Endodermal cell (in vitro differentiated cells): ENCODE measurements around the gene MLH1. TPM values are rescaled to one million over a fixed set of nuclear protein-coding genes. Genes with fewer than 3 reads are reported as not detected.

Experiments
- DNase-seq: peaks from one replicate; pipeline ENCODE4 v3.0.0-alpha.2; 2017
- H3K27ac ChIP-seq: 2 replicates; pipeline ENCODE4 v1.5.1; 2013; ENCODE audit warnings: mild to moderate bottlenecking, low read depth, low read length, moderate library complexity
- H3K27me3 ChIP-seq: 2 replicates; pipeline ENCODE4 v1.6.1; 2013; ENCODE audit warnings: mild to moderate bottlenecking, low read length, moderate library complexity; ENCODE audit not compliant: insufficient read depth, control insufficient read depth, poor library complexity, severe bottlenecking
- H3K36me3 ChIP-seq: 2 replicates; pipeline ENCODE4 v1.7.0; 2013; ENCODE audit warnings: mild to moderate bottlenecking, low read length, moderate library complexity; ENCODE audit not compliant: control insufficient read depth, insufficient read depth
- H3K4me1 ChIP-seq: one replicate; pipeline ENCODE4 v1.7.0; 2013; ENCODE audit warnings: low read length; ENCODE audit not compliant: control insufficient read depth, insufficient read depth
- H3K4me3 ChIP-seq: 2 replicates; pipeline ENCODE4 v1.5.1; 2013; ENCODE audit warnings: mild to moderate bottlenecking, low read length, moderate library complexity
- H3K9ac ChIP-seq: 2 replicates; pipeline ENCODE4 v1.6.1; 2013; ENCODE audit warnings: mild to moderate bottlenecking, low read length, moderate library complexity; ENCODE audit not compliant: poor library complexity, severe bottlenecking; ENCODE audit errors: extremely low read depth
- H3K9me3 ChIP-seq: 2 replicates; pipeline ENCODE4 v1.6.1; 2013; ENCODE audit warnings: mild to moderate bottlenecking, low read length, moderate library complexity; ENCODE audit not compliant: control insufficient read depth
- H3K27ac Mint-ChIP-seq: 2 replicates; pipeline ENCODE4 v1.8.0; 2020; ENCODE audit warnings: mixed read lengths
- H3K27me3 Mint-ChIP-seq: 2 replicates; pipeline ENCODE4 v1.8.0; 2021; ENCODE audit warnings: mild to moderate bottlenecking, mixed read lengths; ENCODE audit not compliant: insufficient read depth
- H3K36me3 Mint-ChIP-seq: 2 replicates; pipeline ENCODE4 v1.8.0; 2020; ENCODE audit warnings: low read depth, mixed read lengths
- H3K4me1 Mint-ChIP-seq: 2 replicates; pipeline ENCODE4 v1.8.0; 2020; ENCODE audit warnings: mixed read lengths
- H3K4me3 Mint-ChIP-seq: 2 replicates; pipeline ENCODE4 v1.8.0; 2020; ENCODE audit warnings: mild to moderate bottlenecking, moderate library complexity, mixed read lengths
- H3K9me3 Mint-ChIP-seq: 2 replicates; pipeline ENCODE4 v1.8.0; 2020; ENCODE audit warnings: mild to moderate bottlenecking, mixed read lengths
- CTCF ChIP-seq: fragments of 200-600 bp; sonication (generic); conservative IDR thresholded peaks from 2 replicates; pipeline ENCODE4 v1.5.0; 2021; ENCODE audit warnings: antibody characterized with exemption, mild to moderate bottlenecking
- WGBS, 2 experiments: methylation state at CpG; one replicate each; pipeline versions ENCODE4 v1.1.5 to v1.1.7; 2013; ENCODE audit warnings: missing lambda C conversion rate in 2 of 2, mixed read lengths in 1 of 2; ENCODE audit not compliant: insufficient coverage in 1 of 2, insufficient read length in 1 of 2; 5-methylcytosine and 5-hydroxymethylcytosine counted together
- long read RNA-seq, 4 experiments: library from polyadenylated mRNA in 2 of 4; library from RNA in 1 of 4; library from capped mRNA in 1 of 4; stranded (forward) in 3 of 4; unstranded in 1 of 4; transcript quantifications; one replicate each; pipeline ENCODE4 v2.0.0, GENCODE V29; 2020 to 2021; ENCODE audit warnings: inconsistent platforms in 1 of 4
- polyA plus RNA-seq, 2 experiments: library from polyadenylated mRNA; stranded (reverse); fragments of 50-300 nt; gene quantifications; one replicate each; pipeline ENCODE4 v1.2.3, GENCODE V29; 2013
- total RNA-seq, 2 donors: library from RNA; stranded (reverse); fragmentation: NEBNext Ultra II Directional in 1 of 2; extraction: Animal tissue kit (Norgen Biotek cat#: 25700) in 1 of 2; gene quantifications; 2 replicates in 1 of 2; 3 replicates in 1 of 2; pipeline ENCODE4 v1.2.1, GENCODE V29; 2021

The MLH1 gene
- 10 to 100 TPM; 36.4 to 47.0 TPM for total RNA-seq
- 60.7 TPM for polyA plus RNA-seq (2013, experiment 1 of 2)
- polyA plus RNA-seq (2013, experiment 2 of 2) = 55.1 TPM
- long read RNA-seq, experiment 1, partial matches to known transcripts = 8 of 17 reads
- long read RNA-seq, experiment 1, other reads (novel, unspliced or antisense) = 7 of 17 reads
- long read RNA-seq, experiment 2, transcript MLH1-201 (19 exons, 2,752 nt) = major isoform, 42 of 74 reads
- long read RNA-seq, experiment 2, partial matches to known transcripts = 7 of 74 reads
- long read RNA-seq, experiment 2, other reads (novel, unspliced or antisense) = 23 of 74 reads
- long read RNA-seq, experiment 3, transcript MLH1-201 (19 exons, 2,752 nt) = major isoform, 153 of 264 reads
- long read RNA-seq, experiment 3, partial matches to known transcripts = 26 of 264 reads
- long read RNA-seq, experiment 3, other reads (novel, unspliced or antisense) = 76 of 264 reads
- long read RNA-seq, experiment 4, transcript MLH1-201 (19 exons, 2,752 nt) = major isoform, 18 of 46 reads
- long read RNA-seq, experiment 4, partial matches to known transcripts = 14 of 46 reads
- long read RNA-seq, experiment 4, other reads (novel, unspliced or antisense) = 13 of 46 reads

GRCh38 chr3:36993326-36994283 lies at the start of gene MLH1:
Gene MLH1 (plus strand): TSS chr3:36993518. CDS start chr3:36993548, 30 bp downstream.
- Mint-ChIP-seq H3K36me3 (peaks cover 34% of the 10 kb centered on the region), H3K9me3 (no peaks in the 10 kb centered on the region), H3K27ac (no peak within 1 kb of the TSS), H3K27me3 (no peaks in the 10 kb centered on the region), H3K4me3 (no peak within 1 kb of the TSS), H3K4me1 (peaks cover 16% of the 10 kb centered on the region)
- Histone ChIP-seq H3K9ac (peak within 1 kb of the TSS; percentile 94), H3K4me1 (peaks cover 8% of the 10 kb centered on the region), H3K36me3 (peaks cover 58% of the 10 kb centered on the region), H3K27ac (peak within 1 kb of the TSS; percentile 98), H3K9me3 (no peaks in the 10 kb centered on the region), H3K4me3 (peak within 1 kb of the TSS; percentile 88), H3K27me3 (no peaks in the 10 kb centered on the region)
- DNase-seq = peak; percentile 95
- 0 to 2% methylated on average over 31 to 47 of the region's 47 CpGs for WGBS, 2 experiments
- TF ChIP-seq CTCF = no peak

GRCh38 chr3:36943601-36944000 lies 49.7 kb upstream of the MLH1 start:
- peak; percentile 56 for DNase-seq
- no peak overlapping the region for H3K27ac ChIP-seq
- TF ChIP-seq CTCF = no peak

GRCh38 chr3:36944012-36944640 lies 49.2 kb upstream of the MLH1 start:
- H3K4me1 ChIP-seq = no peaks in the 10 kb centered on the region
- H3K27ac Mint-ChIP-seq = no peak overlapping the region
- peak overlapping the region; percentile 64 for H3K4me3 Mint-ChIP-seq
- peaks cover 2% of the 10 kb centered on the region for H3K36me3 Mint-ChIP-seq
- peak; percentile 86 for DNase-seq
- peaks cover 21% of the 10 kb centered on the region for H3K9me3 Mint-ChIP-seq
- H3K27me3 Mint-ChIP-seq = peaks cover 40% of the 10 kb centered on the region
- WGBS, 2 experiments = 1 to 4% methylated on average over 18 to 56 of the region's 56 CpGs
- no peak overlapping the region for H3K9ac ChIP-seq
- H3K9me3 ChIP-seq = peaks cover 12% of the 10 kb centered on the region
- peaks cover 27% of the 10 kb centered on the region for H3K27me3 ChIP-seq
- H3K27ac ChIP-seq = no peak overlapping the region
- peak overlapping the region; percentile 76 for H3K4me3 ChIP-seq
- H3K4me1 Mint-ChIP-seq = peaks cover 3% of the 10 kb centered on the region
- H3K36me3 ChIP-seq = no peaks in the 10 kb centered on the region
- TF ChIP-seq CTCF = peak; percentile 35

More at GRCh38 chr3:36943601-36944000, 49.7 kb upstream of the MLH1 start:
- Mint-ChIP-seq H3K9me3 (peaks cover 17% of the 10 kb centered on the region), H3K4me3 (peak overlapping the region; percentile 64), H3K4me1 (peaks cover 3% of the 10 kb centered on the region), H3K27ac (no peak overlapping the region), H3K27me3 (peaks cover 40% of the 10 kb centered on the region), H3K36me3 (peaks cover under 1% of the 10 kb centered on the region)
- Histone ChIP-seq H3K9me3 (peaks cover 12% of the 10 kb centered on the region), H3K36me3 (no peaks in the 10 kb centered on the region), H3K9ac (no peak overlapping the region), H3K4me1 (no peaks in the 10 kb centered on the region), H3K4me3 (peak overlapping the region; percentile 76), H3K27me3 (peaks cover 27% of the 10 kb centered on the region)
- WGBS, 2 experiments = 34 to 36% methylated on average over 5 to 10 of the region's 10 CpGs
